Stimulated activated CD4-positive, alpha-beta T cell treated with anti-CD3 and anti-CD28 coated beads, TNF-alpha, amount 100 ng/mL, for 24 hours (primary cell): ENCODE data around the gene AKR1D1.
"Not testable (repeated sequence)": the region's sequence is repeated elsewhere in the genome, so short reads cannot be mapped to it uniquely, and the experiment has no call there.

Source experiments
- DNase-seq, 3 experiments: peaks; one replicate each; pipeline ENCODE4 v3.0.0-alpha.2; 2020; ENCODE audit warnings: low read depth in 3 of 3

Gene AKR1D1

GRCh38 chr7:138122162-138122561 lies 45.9 kb downstream of the AKR1D1 start:
- no peak for DNase-seq

DNA sequence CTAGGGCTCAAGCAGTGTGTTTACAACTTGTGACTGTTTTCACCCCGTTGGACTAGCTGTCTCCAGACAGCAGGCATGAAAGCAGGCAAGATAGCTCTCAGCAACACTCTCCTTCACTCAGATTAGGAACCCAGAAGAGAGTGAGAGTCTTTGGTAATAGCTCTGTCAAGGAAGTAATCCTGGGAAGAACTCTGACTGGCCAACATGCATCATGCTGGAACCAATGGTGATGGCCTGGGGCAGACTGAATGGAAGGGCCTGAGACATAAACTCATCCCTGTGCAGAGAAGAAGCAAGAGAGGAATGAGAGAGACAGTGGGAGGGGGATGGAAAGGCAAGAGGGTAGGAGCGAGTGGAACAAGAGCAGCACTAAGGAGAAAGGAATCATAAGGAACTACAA lies 48.9 kb downstream of the AKR1D1 start:
- DNase-seq: no peak

GRCh38 chr7:138125598-138126111 lies 49.4 kb downstream of the AKR1D1 start:
- DNase-seq: no peak

DNA sequence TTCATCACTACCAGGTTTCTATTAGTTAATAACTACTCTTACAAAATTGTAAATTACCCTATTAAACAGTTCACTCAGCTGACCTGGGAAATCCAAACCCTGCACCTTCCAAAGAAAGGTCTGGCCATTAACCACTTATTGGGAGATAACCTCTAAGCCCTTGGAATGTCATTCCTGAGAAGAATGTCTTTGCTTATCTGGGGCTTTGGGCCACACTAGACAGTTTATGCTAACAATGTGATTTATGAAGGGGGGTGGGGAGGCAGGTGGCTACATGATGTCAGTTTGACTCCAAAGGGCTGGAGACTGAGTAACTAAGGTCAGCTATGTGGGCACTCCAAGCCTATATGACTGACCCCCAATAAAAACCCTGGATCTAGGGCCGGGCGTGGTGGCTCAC lies 50.7 kb downstream of the AKR1D1 start:
- DNase-seq: no peak

- DNase-seq: no peak
Observed at GRCh38 chr7:138127996-138128395, 51.7 kb downstream of the AKR1D1 start.

DNA sequence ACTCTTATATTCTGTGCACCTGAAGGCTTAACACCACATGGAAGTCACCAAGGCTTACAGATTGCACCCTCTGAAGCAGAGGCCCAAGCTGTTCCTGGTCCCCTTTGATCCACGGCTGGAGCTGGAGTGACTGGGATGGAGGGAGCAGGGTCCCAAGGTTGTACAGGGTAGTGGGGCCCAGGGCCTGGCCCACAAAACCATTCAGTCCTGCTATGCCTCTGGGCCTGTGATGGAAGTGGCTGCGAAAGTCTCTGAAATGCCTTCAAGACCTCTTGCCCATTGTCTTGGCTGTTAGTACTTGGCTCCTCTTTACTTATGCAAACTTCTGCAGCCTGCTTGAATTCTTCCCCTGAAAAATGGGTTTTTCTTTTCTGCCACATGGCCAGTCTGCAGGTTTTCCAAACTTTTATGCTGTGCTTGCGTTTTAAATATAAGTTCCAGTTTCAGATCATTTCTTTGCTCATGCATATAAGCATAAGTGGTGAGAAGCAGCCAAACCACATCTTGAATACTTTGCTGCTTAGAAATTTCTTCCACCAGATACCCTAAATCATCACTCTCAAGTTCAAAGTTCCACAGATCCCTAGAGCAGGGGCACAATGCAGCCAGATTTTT lies 53.4 kb downstream of the AKR1D1 start:
- DNase-seq: no peak

DNA sequence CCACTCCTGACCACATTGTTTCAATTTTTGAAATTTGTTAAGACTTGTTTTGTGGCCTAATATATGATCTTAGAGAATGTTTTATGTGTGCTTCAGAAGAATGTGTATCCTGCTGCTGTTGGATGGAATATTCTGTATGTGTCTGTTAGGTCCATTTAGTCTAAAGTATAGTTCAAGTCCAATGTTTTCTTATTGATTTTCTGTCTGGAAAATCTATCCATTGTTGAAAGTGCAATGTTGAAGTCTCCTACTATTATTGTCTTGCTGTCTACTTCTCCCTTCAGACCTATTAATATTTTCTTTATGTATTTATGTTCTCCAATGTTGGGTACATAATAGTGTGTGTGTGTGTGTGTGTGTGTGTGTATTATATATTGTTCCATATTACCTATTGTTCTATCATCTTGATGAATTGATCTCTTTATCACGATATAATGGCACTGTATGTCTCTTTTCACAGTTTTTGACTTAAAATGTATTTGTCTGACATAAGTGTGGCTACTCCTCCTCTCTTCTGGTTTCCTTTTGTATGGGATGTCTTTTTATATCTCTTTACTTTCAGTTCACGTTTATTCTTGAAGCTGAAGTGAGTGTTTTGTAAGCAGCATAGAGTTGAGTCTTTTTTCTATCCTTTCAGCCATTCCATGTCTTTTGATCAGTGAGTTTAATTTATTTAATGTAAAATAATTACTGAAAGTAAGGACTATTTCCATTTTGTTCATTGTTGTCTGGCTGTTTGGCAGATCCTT lies 61.3 kb downstream of the AKR1D1 start:
- DNase-seq: no peak

DNA sequence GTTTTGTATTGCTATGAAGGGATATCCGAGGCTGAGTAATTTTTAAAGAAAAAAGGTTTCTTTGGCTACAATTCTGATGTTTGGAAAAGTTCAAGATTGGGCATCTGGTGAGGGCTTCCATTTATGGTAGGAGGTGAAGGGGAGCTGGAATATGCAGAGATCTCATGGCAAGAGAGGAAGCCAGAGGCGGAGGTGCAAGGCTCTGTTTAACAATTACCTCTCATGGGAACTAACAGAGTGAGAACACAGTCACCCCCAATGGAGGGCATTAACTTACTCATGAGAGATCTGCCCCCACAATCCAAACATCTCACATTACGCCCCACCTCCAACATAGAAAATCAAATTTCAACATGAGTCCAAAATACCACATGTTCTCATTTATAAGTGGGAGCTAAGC lies 62.0 kb downstream of the AKR1D1 start:
- DNase-seq: no peak

GRCh38 chr7:138142583-138143201 lies 66.4 kb downstream of the AKR1D1 start:
- no peak for DNase-seq

- DNase-seq: no peak
Observed at GRCh38 chr7:138144958-138145357, 68.7 kb downstream of the AKR1D1 start.

DNA sequence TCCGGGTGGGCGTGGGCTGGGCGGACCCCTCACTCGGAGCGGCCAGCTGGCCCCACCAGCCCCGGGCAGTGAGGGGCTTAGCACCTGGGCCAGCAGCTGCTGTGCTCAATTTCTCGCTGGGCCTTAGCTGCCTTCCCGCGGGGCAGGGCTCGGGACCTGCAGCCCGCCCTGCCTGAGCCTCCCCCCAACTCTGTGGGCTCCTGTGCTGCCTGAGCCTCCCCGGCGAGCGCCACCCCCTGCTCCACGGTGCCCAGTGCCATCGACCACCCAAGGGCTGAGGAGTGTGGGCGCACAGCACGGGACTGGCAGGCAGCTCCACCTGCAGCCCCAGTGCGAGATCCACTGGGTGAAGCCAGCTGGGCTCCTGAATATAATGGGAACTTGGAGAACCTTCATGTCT lies 70.0 kb downstream of the AKR1D1 start:
- not testable (repeated sequence) for DNase-seq

DNA sequence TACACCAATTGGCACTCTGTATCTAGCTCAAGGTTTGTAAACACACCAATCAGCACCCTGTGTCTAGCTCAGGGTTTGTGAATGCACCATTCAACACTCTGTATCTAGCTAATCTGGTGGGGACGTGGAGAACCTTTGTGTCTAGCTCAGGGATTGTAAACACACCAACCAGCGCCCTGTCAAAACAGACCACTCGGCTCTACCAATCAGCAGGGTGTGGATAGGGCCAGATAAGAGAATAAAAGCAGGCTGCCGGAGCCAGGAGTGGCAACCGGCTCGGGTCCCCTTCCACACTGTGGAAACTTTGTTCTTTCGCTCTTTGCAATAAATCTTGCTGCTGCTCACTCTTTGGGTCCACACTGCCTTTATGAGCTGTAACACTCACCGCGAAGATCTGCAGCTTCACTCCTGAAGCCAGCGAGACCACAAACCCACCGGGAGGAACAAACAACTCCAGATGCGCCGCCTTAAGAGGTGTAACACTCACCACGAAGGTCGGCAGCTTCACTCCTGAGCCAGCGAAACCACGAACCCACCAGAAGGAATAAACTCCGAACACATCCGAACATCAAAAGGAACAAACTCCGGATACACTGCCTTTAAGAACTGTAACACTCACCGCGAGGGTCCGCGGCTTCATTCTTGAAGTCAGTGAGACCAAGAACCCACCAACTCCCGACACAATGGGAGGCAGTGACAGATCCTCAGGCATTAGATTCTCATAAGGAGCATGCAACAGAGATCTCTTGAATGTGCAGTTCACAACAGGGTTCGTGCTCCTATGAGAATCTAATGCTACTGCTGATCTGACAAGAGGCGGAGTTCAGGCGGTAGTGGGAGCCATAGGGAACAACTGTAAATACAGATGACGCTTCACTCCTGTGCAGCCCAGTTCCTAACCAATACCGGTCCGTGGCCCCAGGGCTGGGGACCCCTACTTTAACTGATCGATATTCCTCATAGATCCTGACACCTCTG lies 70.8 kb downstream of the AKR1D1 start:
- not testable (repeated sequence) for DNase-seq

GRCh38 chr7:138151731-138152577 lies 75.7 kb downstream of the AKR1D1 start:
- DNase-seq: no peak

DNA sequence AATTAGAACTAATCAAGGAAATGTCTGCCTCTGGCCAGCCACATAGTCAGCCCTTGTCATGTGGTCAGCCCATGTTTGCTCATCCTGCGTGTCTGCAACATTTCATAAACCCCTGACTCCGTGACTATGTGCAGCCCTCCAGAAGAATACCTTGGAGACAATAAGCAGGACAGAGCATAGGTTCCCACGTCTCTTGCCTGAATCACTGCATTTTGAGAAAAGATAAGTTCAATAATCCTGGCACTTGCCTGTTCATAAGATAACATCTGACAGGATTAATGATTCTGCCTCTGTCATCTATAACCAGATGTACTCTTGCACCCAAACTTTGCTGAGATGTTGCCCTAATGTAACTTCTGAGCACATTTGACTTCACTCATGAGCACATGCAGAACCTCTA lies 78.4 kb downstream of the AKR1D1 start:
- DNase-seq: no peak

GRCh38 chr7:138157702-138158101 lies 81.4 kb downstream of the AKR1D1 start:
- DNase-seq: no peak

DNA sequence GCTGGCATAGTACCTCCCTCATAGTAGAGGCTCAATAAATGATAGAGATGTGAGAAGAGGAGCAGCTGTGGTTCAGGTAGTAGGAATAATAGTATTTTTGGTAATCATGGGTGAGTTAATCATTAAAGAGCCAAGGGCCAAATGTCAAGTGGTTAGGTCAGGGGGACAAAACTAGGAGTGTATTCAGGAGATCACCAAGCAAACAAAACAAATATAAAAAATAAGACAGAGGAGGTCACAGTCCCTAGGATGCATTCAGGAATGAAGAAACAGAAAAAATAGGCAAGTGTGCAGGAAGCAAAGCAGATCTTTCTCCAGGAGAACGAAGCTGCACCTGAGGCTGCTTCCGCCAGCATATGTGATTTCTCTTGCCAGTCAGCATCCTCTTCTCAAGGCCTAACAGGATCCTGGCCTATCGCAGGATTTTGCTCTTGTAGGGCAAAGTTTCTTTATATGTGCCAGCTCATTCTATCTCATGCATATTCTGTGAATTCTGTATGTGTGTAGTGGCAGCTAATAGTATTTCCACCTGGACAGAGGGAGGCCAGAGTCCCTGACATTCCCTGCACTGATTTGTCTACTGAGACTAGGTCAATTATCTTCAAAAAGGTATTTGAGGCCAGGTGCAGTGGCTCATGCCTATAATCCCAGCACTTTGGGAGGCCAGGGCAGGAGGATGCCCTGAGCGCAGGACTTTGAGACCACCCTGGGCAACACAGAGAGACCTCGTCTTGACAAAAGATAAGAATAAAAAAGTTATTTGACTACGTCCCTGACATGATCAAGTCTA lies 82.7 kb downstream of the AKR1D1 start:
- DNase-seq: no peak

DNA sequence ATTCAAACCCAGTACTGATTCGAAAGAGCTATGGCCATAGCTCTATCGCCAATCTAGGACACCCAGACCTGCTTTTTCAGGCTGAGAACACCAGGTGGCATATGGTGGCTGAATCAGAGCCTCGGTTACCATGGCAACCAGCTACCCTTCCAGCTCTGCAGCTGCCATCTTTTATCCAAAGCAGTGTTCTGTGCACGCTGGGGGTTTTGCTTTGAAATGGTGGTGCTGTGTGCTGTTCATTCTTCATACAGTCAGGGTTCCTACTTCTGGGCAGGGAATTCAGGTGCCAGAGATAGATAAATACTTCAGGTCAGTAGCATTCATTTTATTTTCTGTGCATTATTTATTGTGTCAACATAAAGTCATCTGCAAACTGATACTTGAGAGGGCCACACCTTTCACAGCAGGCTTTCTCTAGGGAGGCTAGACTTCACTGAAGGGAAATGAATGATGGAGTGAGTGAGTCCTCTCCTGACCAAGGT lies 85.4 kb downstream of the AKR1D1 start:
- peak; percentile 55 to 65 (median 62) for DNase-seq

GRCh38 chr7:138162236-138162635 lies 86.0 kb downstream of the AKR1D1 start:
- DNase-seq: no peak

DNA sequence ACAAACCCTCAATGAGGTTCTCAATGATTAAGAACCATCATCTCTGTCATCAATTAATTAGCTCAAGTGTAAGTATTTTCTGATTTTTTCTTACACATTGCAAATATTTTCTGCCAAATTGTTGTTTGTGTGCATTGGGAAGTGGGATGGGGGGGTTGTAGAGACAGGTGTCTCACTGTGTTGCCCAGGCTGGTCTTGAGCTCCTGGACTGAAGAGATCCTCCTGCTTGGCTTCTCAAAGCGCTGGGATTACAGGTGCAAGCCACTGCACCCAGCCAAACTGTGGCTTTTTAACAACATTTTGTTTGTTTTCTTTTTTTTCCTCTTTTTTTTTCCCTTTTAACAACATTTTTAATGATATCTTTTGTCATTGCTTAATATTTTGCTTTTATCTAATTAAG lies 87.5 kb downstream of the AKR1D1 start:
- no peak for DNase-seq

DNA sequence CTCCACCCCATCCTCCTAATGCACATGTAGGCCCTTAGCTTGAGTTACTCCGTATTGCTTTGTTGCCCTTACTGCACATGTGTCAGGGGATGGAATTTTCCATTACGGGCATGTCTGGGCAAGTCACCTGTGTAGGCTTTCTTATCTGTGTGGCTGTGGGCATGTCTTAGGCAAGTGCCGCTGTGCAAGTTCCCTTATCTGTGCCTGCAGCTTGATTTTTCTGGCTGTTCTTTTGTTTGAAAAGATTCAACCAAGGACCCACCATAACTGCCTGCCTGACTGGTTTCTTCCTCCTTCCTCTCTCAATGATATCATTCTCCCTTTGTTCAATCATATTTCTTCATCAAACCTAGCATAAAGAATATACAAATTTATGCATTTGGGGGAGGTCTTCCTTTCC lies 88.5 kb downstream of the AKR1D1 start:
- no peak for DNase-seq
